HCT116 (cell line): ENCODE results near the gene TMPRSS7. TPM values are rescaled to one million over a fixed set of nuclear protein-coding genes. Genes with fewer than 3 reads are reported as not detected.
A peak's percentile ranks its signal among the peaks of the same experiment; 100 is the strongest.

ENCODE experiments used
- ATAC-seq: fragments of 200-7000 bp; cut with Tn5 transposase; 2 replicates; pipeline ENCODE4 v1.9.1; 2020; ENCODE audit warnings: mild to moderate bottlenecking, moderate library complexity
- BruUV-seq: library from RNA; stranded (reverse); fragments of 400-500 nt; replicated peaks from 2 replicates; lab custom pipeline; 2021; lab: Mats Ljungman, UMichigan
- CTCF ChIA-PET: fragments of 300-600 bp; sonication (Branson Sonifier 250); formaldehyde crosslinking; loops from one replicate; lab custom pipeline; 2021; ENCODE audit warnings: antibody characterized with exemption; lab: Charles Lee
- POLR2A ChIA-PET: fragments of 300-600, 350-600 bp; sonication (Branson Sonifier 250); formaldehyde crosslinking; loops from one replicate; lab custom pipeline; 2021; ENCODE audit warnings: antibody characterized with exemption; lab: Charles Lee
- RAD21 ChIA-PET, 2 experiments: fragments of 300-600 bp; sonication (Branson Sonifier 250); formaldehyde crosslinking; loops; one replicate each; lab custom pipeline; 2023; ENCODE audit warnings: low total read pairs in 2 of 2; ENCODE audit not compliant: uncharacterized antibody in 2 of 2, unreplicated experiment in 2 of 2, low non-redundant PET in 1 of 2; lab: Charles Lee
- DNase-seq: peaks from one replicate; pipeline ENCODE4 v3.0.0-alpha.2; 2010; ENCODE audit warnings: low read depth, low spot score
- H2AFZ ChIP-seq: fragments of 200-600 bp; shearing (Covaris generic), sonication (generic); 2 replicates; pipeline ENCODE4 v1.6.1; 2017; ENCODE audit warnings: low read depth, mixed run types, mixed read lengths, antibody characterized with exemption, low read length; ENCODE audit not compliant: poor library complexity, severe bottlenecking
- H3K27ac ChIP-seq: 2 replicates; pipeline ENCODE4 v1.5.1; 2012; ENCODE audit warnings: low read depth, low read length
- H3K27me3 ChIP-seq: fragments of 200-600 bp; sonication (generic); 2 replicates; pipeline ENCODE4 v1.6.1; 2016; ENCODE audit warnings: mixed run types, low read length, mixed read lengths; ENCODE audit not compliant: insufficient read depth
- H3K36me3 ChIP-seq, 2 experiments: fragments of 200-500 bp in 1 of 2; fragments of 200-600 bp in 1 of 2; sonication (Bioruptor generic) in 1 of 2; sonication (generic) in 1 of 2; 2 replicates each; pipeline versions ENCODE4 v1.5.1 to v1.6.1; 2014 to 2016; ENCODE audit warnings: low read length in 2 of 2, inconsistent platforms in 1 of 2, mixed read lengths in 1 of 2, mixed run types in 1 of 2; ENCODE audit not compliant: insufficient read depth in 2 of 2, control insufficient read depth in 1 of 2
- H3K4me1 ChIP-seq, 2 experiments: fragments of 200-600 bp in 1 of 2; sonication (generic) in 1 of 2; 2 replicates each; pipeline versions ENCODE4 v1.5.1 to v1.6.1; 2012 to 2017; ENCODE audit warnings: low read length in 2 of 2, inconsistent platforms in 1 of 2, mild to moderate bottlenecking in 1 of 2, mixed read lengths in 1 of 2, mixed run types in 1 of 2, moderate library complexity in 1 of 2; ENCODE audit not compliant: insufficient read depth in 2 of 2, control insufficient read depth in 1 of 2
- H3K4me2 ChIP-seq: fragments of 200-600 bp; sonication (generic); 2 replicates; pipeline ENCODE4 v1.6.1; 2017; ENCODE audit warnings: mixed run types, low read length, mixed read lengths
- H3K4me3 ChIP-seq, 2 experiments: fragments of 200-600 bp in 1 of 2; sonication (generic) in 1 of 2; replicated peaks in 1 of 2; 2 replicates each; pipeline ENCODE4 v1.5.1; 2011 to 2016; ENCODE audit warnings: low read length in 2 of 2, control low read depth in 1 of 2, low read depth in 1 of 2, mild to moderate bottlenecking in 1 of 2, mixed read lengths in 1 of 2, mixed run types in 1 of 2
- H3K79me2 ChIP-seq: fragments of 200-600 bp; sonication (generic); 2 replicates; pipeline ENCODE4 v1.6.1; 2017; ENCODE audit warnings: mild to moderate bottlenecking, mixed run types, low read length, moderate library complexity, mixed read lengths; ENCODE audit not compliant: insufficient read depth
- H3K9ac ChIP-seq: fragments of 200-600 bp; sonication (generic); 2 replicates; pipeline ENCODE4 v1.6.1; 2016; ENCODE audit warnings: low read length, mixed read lengths
- H3K9me2 ChIP-seq: fragments of 200-600 bp; sonication (generic), shearing (Covaris generic); 2 replicates; pipeline ENCODE4 v1.6.1; 2017; ENCODE audit warnings: mixed run types, mild to moderate bottlenecking, moderate library complexity; ENCODE audit not compliant: insufficient read depth
- H3K9me3 ChIP-seq, 2 experiments: fragments of 200-500 bp in 1 of 2; fragments of 200-600 bp in 1 of 2; sonication (Bioruptor generic) in 1 of 2; sonication (generic) in 1 of 2; 2 replicates each; pipeline ENCODE4 v1.6.1; 2014 to 2017; ENCODE audit warnings: low read length in 2 of 2, mixed read lengths in 2 of 2, inconsistent platforms in 1 of 2, low read depth in 1 of 2, mild to moderate bottlenecking in 1 of 2, mixed run types in 1 of 2, moderate library complexity in 1 of 2; ENCODE audit not compliant: control insufficient read depth in 1 of 2, insufficient read depth in 1 of 2
- H4K20me1 ChIP-seq: fragments of 200-600 bp; sonication (generic), shearing (Covaris generic); 2 replicates; pipeline ENCODE4 v1.6.1; 2017; ENCODE audit warnings: mixed run types, mild to moderate bottlenecking, moderate library complexity; ENCODE audit not compliant: insufficient read depth
- CBX3 ChIP-seq: IDR thresholded peaks from 2 replicates; pipeline ENCODE4 v1.6.1; 2012; ENCODE audit warnings: low read depth
- POLR2A ChIP-seq: IDR thresholded peaks from 2 replicates; pipeline ENCODE4 v1.7.0; 2011; ENCODE audit warnings: borderline replicate concordance; ENCODE audit not compliant: insufficient read depth, insufficient read length; ENCODE audit errors: extremely low read depth
- POLR2AphosphoS5 ChIP-seq: IDR thresholded peaks from 2 replicates; pipeline ENCODE4 v1.6.1; 2011; ENCODE audit warnings: mild to moderate bottlenecking, low read depth, low read length, moderate library complexity
- SP1 ChIP-seq: IDR thresholded peaks from 2 replicates; pipeline ENCODE4 v1.6.1; 2012; ENCODE audit warnings: low read depth
- TCF7L2 ChIP-seq: IDR thresholded peaks from 2 replicates; pipeline ENCODE4 v1.7.0; 2011; ENCODE audit warnings: borderline replicate concordance, inconsistent platforms; ENCODE audit not compliant: insufficient read depth, insufficient read length; ENCODE audit errors: extremely low read depth
- ZBTB33 ChIP-seq: IDR thresholded peaks from 2 replicates; pipeline ENCODE4 v1.6.1; 2011; ENCODE audit warnings: mild to moderate bottlenecking, low read length, moderate library complexity; ENCODE audit not compliant: insufficient replicate concordance; ENCODE audit errors: extremely low read depth
- intact Hi-C: fragments of 100-400 bp; cut with micrococcal nuclease; formaldehyde crosslinking; loops from 2 replicates; pipeline ENCODE4 v1.10.0; 2022
- total RNA-seq: library from RNA; stranded (reverse); gene quantifications from one replicate; pipeline ENCODE4 v1.2.1, GENCODE V29; 2021; ENCODE audit not compliant: unreplicated experiment
- TF ChIP-seq, protein P1 (sequence below): IDR thresholded peaks from 2 replicates; pipeline ENCODE4 v1.6.1; 2012

Gene TMPRSS7
- total RNA-seq, 1 experiment from 2014 or later = not detected

GRCh38 chr3:112013784-112014143 is 20.8 kb upstream of the TMPRSS7 start:
- H3K27ac ChIP-seq = no peak overlapping the region
- ChIA-PET POLR2A (interaction anchor here (0.7 to 2.1 kb wide), 9 partner anchors 11 to 96 kb away, joined by 3 to 31 read pairs (median 4); partner anchors contain the start of gene ABHD10), CTCF (interaction anchor here (0.6 to 5.1 kb wide), 50 partner anchors 11 to 988 kb away, joined by 3 to 109 read pairs (median 5); partner anchors contain the start of genes ABHD10 and TAGLN3)
- peaks cover 0 to 14% of the 10 kb centered on the region in 2 experiments; a peak in 2 of 4 replicates for H3K4me1 ChIP-seq
- no peaks in the 10 kb centered on the region for H3K9me2 ChIP-seq
- ATAC-seq = peak; percentile 53
- H4K20me1 ChIP-seq = no peaks in the 10 kb centered on the region
- H3K4me3 ChIP-seq = no peak overlapping the region
- no peaks in the 10 kb centered on the region for H3K27me3 ChIP-seq
- no peak for DNase-seq
- H2AFZ ChIP-seq = peak overlapping the region; percentile 99
- H3K9ac ChIP-seq = no peak overlapping the region
- H3K36me3 ChIP-seq = no peaks in the 10 kb centered on the region; a peak in 1 of 4 replicates
- no TSS peak for BruUV-seq
- H3K4me2 ChIP-seq = peak overlapping the region; percentile 35
- TF ChIP-seq ZBTB33 (no peak), POLR2A (no peak), CBX3 (0 out of 2 replicates have a peak, but pooled peaks have one; percentile 2), SP1 (no peak), TCF7L2 (no peak), POLR2AphosphoS5 (no peak)
- TF ChIP-seq, protein P1, sequence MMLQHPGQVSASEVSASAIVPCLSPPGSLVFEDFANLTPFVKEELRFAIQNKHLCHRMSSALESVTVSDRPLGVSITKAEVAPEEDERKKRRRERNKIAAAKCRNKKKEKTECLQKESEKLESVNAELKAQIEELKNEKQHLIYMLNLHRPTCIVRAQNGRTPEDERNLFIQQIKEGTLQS = no peak
- TF ChIP-seq, all 23 proteins: peak for 1
- Histone ChIP-seq H3K9me3 (no peaks in the 10 kb centered on the region), H3K79me2 (no peaks in the 10 kb centered on the region)
- RAD21 ChIA-PET = interaction anchor here (1.0 to 2.1 kb wide), 15 partner anchors 24 to 345 kb away, joined by 3 to 10 read pairs (median 5); partner anchors contain the start of gene ABHD10 (in 1 of the 2)
- intact Hi-C loops = loop anchor here (1.0 kb wide), 2 partner anchors 24 to 46 kb away; no protein-coding TSS in a partner anchor
